AG04449 (cell line): ENCODE data around the gene RIT2.

Experiments
- CTCF ChIA-PET: fragments of 350-600 bp; formaldehyde crosslinking; extraction: SDS; loops from one replicate; lab custom pipeline; 2021; ENCODE audit warnings: antibody characterized with exemption; lab: Yijun Ruan, JAX
- POLR2A ChIA-PET: fragments of 400-600, 350-600 bp; formaldehyde crosslinking; extraction: SDS; loops from one replicate; lab custom pipeline; 2020; ENCODE audit warnings: antibody characterized with exemption, inconsistent platforms; lab: Yijun Ruan, JAX
- DNase-seq: peaks from one replicate; pipeline ENCODE4 v3.0.0-alpha.2; 2010; ENCODE audit warnings: low read depth, low spot score
- H3K4me3 ChIP-seq: 2 replicates; pipeline ENCODE4 v1.5.1; 2011; ENCODE audit warnings: low read depth, mild to moderate bottlenecking, control low read depth, low read length
- CTCF ChIP-seq: IDR thresholded peaks from one replicate; pipeline ENCODE4 v1.5.1; 2011; ENCODE audit warnings: mild to moderate bottlenecking, moderate library complexity, low read length, control low read depth, inconsistent platforms; ENCODE audit not compliant: insufficient read depth; ENCODE audit errors: missing control alignments

Gene RIT2

GRCh38 chr18:42950732-42951131 lies 164.8 kb downstream of the RIT2 start:
- ChIA-PET POLR2A (no interaction called here), CTCF (no interaction called here)
- no peak overlapping the region for H3K4me3 ChIP-seq
- no peak for DNase-seq
- no peak for TF ChIP-seq CTCF

DNA sequence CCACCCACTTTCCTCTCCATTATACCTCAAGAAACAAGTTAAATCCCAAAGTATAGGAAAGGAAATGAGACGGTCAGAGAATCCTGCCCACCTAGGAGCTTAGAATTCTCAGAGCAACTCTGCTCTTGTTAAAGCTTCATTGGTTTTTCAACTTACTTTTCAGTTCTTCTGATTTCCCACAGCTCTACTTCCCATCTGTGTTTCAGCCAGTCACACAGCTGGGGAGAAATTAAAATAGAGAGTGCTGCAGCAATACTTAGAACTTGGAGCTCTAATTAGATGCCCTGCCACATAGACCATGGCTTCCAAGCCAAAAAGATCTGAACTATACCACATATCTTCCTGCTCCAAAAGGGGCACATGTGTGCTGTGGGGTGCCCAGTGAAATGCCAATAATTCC lies 166.7 kb downstream of the RIT2 start:
- no peak for TF ChIP-seq CTCF
- H3K4me3 ChIP-seq = no peak overlapping the region
- ChIA-PET CTCF (no interaction called here), POLR2A (no interaction called here)
- DNase-seq = no peak

DNA sequence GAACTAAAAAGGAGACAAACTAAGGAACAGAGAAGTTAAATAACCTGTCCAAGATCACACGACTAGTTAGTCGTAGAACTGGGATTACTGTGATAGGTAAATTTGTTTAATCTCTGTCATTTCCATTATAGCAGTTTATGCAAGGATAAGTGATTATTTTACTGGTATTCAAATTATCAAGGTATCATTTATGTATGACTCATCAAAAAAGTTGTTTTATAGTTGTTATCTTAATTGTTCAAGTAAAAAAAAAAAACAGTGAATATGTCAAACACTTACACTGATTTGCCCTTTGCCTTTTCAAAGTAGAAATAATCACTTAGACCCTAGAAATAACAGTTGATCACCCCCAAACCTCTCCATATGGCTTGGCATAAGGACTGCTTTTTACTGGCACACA lies 173.6 kb downstream of the RIT2 start:
- TF ChIP-seq CTCF = no peak
- DNase-seq = no peak
- ChIA-PET CTCF (no interaction called here), POLR2A (no interaction called here)
- H3K4me3 ChIP-seq = no peak overlapping the region

- CTCF ChIA-PET = no interaction called here
- no peak overlapping the region for H3K4me3 ChIP-seq
- DNase-seq = no peak
- TF ChIP-seq CTCF = no peak
- POLR2A ChIA-PET = no interaction called here
Observed at GRCh38 chr18:42941021-42941420, 174.5 kb downstream of the RIT2 start.

DNA sequence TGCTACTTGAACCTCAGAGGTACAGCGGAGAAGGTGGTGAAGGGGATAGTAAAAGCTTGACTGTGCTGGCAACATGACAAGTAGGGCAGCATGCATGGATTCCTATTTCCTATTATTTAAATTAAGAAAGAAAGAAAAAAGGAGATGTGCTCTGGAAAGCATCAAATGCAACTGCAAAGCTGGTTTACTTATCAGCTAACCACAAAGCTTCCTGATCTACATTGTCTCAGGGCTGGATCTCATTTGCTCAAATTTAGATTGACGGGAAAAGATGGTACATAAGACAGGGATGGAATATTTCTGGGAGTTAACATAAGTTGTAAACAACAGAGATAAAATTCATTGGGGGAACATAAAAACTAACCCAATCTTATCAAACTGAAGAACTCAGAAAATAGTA lies 178.0 kb downstream of the RIT2 start:
- no peak for TF ChIP-seq CTCF

GRCh38 chr18:42936289-42936688 lies 179.2 kb downstream of the RIT2 start:
- POLR2A ChIA-PET = no interaction called here
- no peak for TF ChIP-seq CTCF
- no peak for DNase-seq
- CTCF ChIA-PET = no interaction called here
- H3K4me3 ChIP-seq = no peak overlapping the region

More for the DNA sequence above, 178.0 kb downstream of the RIT2 start:
- ChIA-PET CTCF (no interaction called here), POLR2A (no interaction called here)
- H3K4me3 ChIP-seq = no peak overlapping the region
- no peak for DNase-seq
